ENCODE data around the gene ATP8A1. TPM values are rescaled to one million over a fixed set of nuclear protein-coding genes. Genes with fewer than 3 reads are reported as not detected.

ATP8A1 gene
- total and polyA plus RNA-seq, 2 of the 4 experiments (the other 2 are of a cell fraction): 0.12 to 0.36 TPM

DNA sequence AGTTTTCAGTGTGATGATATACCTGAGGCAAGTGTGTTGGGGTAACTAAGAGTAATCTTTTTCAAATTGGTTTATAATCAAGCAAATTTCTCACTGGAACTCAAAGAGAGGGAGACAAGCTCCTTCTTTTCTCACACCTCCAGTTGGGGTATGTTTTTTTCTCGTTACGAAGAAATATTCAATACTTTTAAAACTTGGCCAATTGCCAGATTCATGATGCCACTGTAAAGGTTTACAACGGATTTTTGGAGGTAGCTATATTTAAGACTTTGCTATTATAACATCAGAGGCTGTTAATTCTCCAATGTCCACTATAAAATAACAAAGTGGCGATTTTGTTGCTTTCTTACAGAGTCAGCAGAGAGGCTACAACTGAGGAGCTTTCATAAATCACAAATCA lies 49.2 kb upstream of the ATP8A1 start:
- POLR2A ChIA-PET (ENCODE audit: unreplicated experiment): no interaction called here
- H2BK15ac ChIP-seq (ENCODE audit: low read depth, low read length): no peak overlapping the region
- H3K18ac ChIP-seq (ENCODE audit: low read depth, low read length): no peak overlapping the region
- no peak overlapping the region for H3K4ac ChIP-seq (ENCODE audit: low read depth, low read length)
- intact Hi-C loops (cut with micrococcal nuclease) (no loop called here), dilution Hi-C loops (cut with HindIII; ENCODE audit: low sequenced_read_pairs, unreplicated experiment) (no loop called here), in situ Hi-C loops (cut with MboI; ENCODE audit: low sequenced_read_pairs) (no loop called here)
- no peak overlapping the region for H2AK9ac ChIP-seq (replicated peaks; ENCODE audit: low read depth, low read length, poor library complexity)
- no peak overlapping the region for H2BK20ac ChIP-seq (ENCODE audit: low read depth, low read length)
- no peaks in the 10 kb centered on the region for H3K9me3 ChIP-seq (ENCODE audit: control insufficient read depth, insufficient read depth, low read length)
- no peak overlapping the region for H4K8ac ChIP-seq (ENCODE audit: low read depth in 2 of 2, low read length in 2 of 2)
- no peaks in the 10 kb centered on the region for H4K20me1 ChIP-seq (ENCODE audit: insufficient read depth, low read length)
- no peak overlapping the region for H2AK5ac ChIP-seq (ENCODE audit: low read depth, low read length)
- DNase-seq: no peak
- H2BK120ac ChIP-seq (ENCODE audit: low read depth, low read length): no peak overlapping the region
- TF ChIP-seq FOS (IDR thresholded peaks at IDR 0.05; ENCODE audit: low read depth, low read length) (no peak), RFX5 (IDR thresholded peaks at IDR 0.05; ENCODE audit: low read depth, low read length) (no peak), MXI1 (IDR thresholded peaks at IDR 0.05; ENCODE audit: borderline replicate concordance, low read depth, low read length) (no peak), MAZ (IDR thresholded peaks at IDR 0.05; ENCODE audit: borderline replicate concordance, low read depth, low read length) (no peak), BHLHE40 (IDR thresholded peaks at IDR 0.05; ENCODE audit: low read depth, low read length) (no peak), NFE2L2 (IDR thresholded peaks at IDR 0.05; ENCODE audit: low read depth, low read length) (no peak), CEBPB (IDR thresholded peaks at IDR 0.05; ENCODE audit: low read depth, low read length) (no peak), MAFK (IDR thresholded peaks at IDR 0.05; ENCODE audit: low read depth, low read length) (no peak), RAD21 (IDR thresholded peaks at IDR 0.05; ENCODE audit: low read length) (no peak), SMC3 (IDR thresholded peaks at IDR 0.05; ENCODE audit: low read depth, low read length) (no peak), POLR2A (IDR thresholded peaks at IDR 0.05; ENCODE audit: low read depth, low read length) (no peak), CHD1 (IDR thresholded peaks at IDR 0.05; ENCODE audit: low read depth, low read length) (no peak), RCOR1 (IDR thresholded peaks at IDR 0.05; ENCODE audit: insufficient replicate concordance, low read length) (no peak)
- TF ChIP-seq, protein P1, sequence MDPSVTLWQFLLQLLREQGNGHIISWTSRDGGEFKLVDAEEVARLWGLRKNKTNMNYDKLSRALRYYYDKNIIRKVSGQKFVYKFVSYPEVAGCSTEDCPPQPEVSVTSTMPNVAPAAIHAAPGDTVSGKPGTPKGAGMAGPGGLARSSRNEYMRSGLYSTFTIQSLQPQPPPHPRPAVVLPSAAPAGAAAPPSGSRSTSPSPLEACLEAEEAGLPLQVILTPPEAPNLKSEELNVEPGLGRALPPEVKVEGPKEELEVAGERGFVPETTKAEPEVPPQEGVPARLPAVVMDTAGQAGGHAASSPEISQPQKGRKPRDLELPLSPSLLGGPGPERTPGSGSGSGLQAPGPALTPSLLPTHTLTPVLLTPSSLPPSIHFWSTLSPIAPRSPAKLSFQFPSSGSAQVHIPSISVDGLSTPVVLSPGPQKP (IDR thresholded peaks at IDR 0.05; ENCODE audit: borderline replicate concordance, low read depth, low read length): no peak
- TF ChIP-seq, protein P2, sequence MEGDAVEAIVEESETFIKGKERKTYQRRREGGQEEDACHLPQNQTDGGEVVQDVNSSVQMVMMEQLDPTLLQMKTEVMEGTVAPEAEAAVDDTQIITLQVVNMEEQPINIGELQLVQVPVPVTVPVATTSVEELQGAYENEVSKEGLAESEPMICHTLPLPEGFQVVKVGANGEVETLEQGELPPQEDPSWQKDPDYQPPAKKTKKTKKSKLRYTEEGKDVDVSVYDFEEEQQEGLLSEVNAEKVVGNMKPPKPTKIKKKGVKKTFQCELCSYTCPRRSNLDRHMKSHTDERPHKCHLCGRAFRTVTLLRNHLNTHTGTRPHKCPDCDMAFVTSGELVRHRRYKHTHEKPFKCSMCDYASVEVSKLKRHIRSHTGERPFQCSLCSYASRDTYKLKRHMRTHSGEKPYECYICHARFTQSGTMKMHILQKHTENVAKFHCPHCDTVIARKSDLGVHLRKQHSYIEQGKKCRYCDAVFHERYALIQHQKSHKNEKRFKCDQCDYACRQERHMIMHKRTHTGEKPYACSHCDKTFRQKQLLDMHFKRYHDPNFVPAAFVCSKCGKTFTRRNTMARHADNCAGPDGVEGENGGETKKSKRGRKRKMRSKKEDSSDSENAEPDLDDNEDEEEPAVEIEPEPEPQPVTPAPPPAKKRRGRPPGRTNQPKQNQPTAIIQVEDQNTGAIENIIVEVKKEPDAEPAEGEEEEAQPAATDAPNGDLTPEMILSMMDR (conservative IDR thresholded peaks at IDR 0.05; ENCODE audit: low read depth, low read length): no peak
- TF ChIP-seq, protein P3, sequence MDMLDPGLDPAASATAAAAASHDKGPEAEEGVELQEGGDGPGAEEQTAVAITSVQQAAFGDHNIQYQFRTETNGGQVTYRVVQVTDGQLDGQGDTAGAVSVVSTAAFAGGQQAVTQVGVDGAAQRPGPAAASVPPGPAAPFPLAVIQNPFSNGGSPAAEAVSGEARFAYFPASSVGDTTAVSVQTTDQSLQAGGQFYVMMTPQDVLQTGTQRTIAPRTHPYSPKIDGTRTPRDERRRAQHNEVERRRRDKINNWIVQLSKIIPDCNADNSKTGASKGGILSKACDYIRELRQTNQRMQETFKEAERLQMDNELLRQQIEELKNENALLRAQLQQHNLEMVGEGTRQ (IDR thresholded peaks at IDR 0.05; ENCODE audit: low read depth, low read length): no peak
- no peaks in the 10 kb centered on the region for H3K36me3 ChIP-seq (ENCODE audit: control insufficient read depth, insufficient read depth, low read length)
- H3K23ac ChIP-seq (ENCODE audit: low read depth, low read length): no peak overlapping the region
- no peaks in the 10 kb centered on the region for H3K9me1 ChIP-seq (ENCODE audit: insufficient read depth, low read length)
- H3K4me3 ChIP-seq (ENCODE audit: insufficient read depth, low read depth, low read length): no peak overlapping the region
- H2AFZ ChIP-seq (replicated peaks; ENCODE audit: low read length, poor library complexity): no peak overlapping the region
- no peak overlapping the region for H3K56ac ChIP-seq (ENCODE audit: extremely low read depth, insufficient read depth, low read length)
- H3K27me3 ChIP-seq (ENCODE audit: control insufficient read depth, insufficient read depth, low read length): no peaks in the 10 kb centered on the region
- no peak overlapping the region for H4K91ac ChIP-seq (ENCODE audit: insufficient read depth, low read depth, low read length)
- no peak for ATAC-seq (ENCODE audit: low read depth)
- no peak overlapping the region for H3K9ac ChIP-seq (ENCODE audit: low read depth, low read length)
- no TSS peak for BruUV-seq (replicated peaks)
- no peak overlapping the region for H4K5ac ChIP-seq (ENCODE audit: low read depth, low read length)
- no peak overlapping the region for H2BK5ac ChIP-seq (ENCODE audit: low read depth, low read length, poor library complexity, severe bottlenecking)
- H3K27ac ChIP-seq (ENCODE audit: insufficient read depth, low read length): no peak overlapping the region
- no CpG with 5 or more reads among the region's 4 CpGs for WGBS, 2 experiments (ENCODE audit: extremely low coverage in 2 of 2, insufficient read length in 1 of 2)
- H3K4me2 ChIP-seq (ENCODE audit: low read depth, low read length): no peak overlapping the region
- no peaks in the 10 kb centered on the region for H3K79me1 ChIP-seq (ENCODE audit: low read depth in 1 of 2, low read length in 2 of 2)
- H3K14ac ChIP-seq (replicated peaks; ENCODE audit: low read depth, low read length): no peak overlapping the region
- H3K4me1 ChIP-seq (ENCODE audit: control insufficient read depth, insufficient read depth, low read length): no peaks in the 10 kb centered on the region
- CTCF ChIA-PET: no interaction called here

Measured in IMR-90 (cell line).